ENCODE measurements around the gene TPST1.
"Not testable (repeated sequence)": the region's sequence is repeated elsewhere in the genome, so short reads cannot be mapped to it uniquely, and the experiment has no call there.

The TPST1 gene

GRCh38 chr7:66283003-66283920 lies 78.1 kb downstream of the TPST1 start:
- DNase-seq, result peak; percentile 80

DNA sequence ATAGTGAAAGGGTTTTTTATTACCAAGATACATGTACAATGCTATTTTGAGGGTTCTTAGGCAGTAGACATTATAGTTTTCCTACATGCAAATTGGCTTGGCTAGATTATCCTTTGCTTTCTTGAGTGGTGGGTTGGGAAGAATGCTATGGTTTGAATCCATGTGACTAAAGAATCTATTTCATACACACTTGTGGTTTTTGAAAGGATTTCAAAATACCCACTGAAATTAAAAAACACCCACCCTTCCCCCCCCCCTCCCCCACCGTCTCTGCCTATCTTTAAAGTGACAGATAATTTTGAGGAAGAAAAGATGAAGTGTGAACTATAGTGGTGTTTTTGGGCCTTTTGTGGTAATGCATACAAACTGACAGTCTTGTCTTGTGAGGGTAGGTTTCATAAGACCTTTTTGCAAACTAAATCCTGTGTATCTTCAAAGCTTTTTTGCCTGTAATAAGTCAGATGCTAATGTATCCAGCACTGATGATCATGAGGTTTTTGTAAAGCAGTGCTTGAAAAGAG lies 90.9 kb downstream of the TPST1 start:
- DNase-seq, result peak; percentile 87

DNA sequence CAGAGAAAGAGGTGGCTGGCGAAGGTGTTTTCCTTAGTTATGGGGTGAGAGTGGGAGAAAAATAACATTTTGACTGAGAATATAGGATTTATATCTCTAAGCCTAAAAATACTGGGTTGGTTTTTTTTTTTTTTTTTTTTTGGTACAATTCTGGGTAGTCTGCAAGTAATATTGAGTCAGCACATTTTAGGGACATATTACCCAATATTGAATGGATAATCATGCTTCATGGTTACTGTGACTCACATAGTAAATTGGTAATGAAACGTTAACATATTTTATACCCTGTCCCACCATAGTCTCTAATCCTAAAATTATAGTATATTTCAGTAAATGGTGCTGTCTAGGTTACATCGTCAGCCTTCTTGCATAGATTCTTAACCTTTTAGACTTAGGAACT lies 91.4 kb downstream of the TPST1 start:
- DNase-seq, result peak; percentile 70

DNA sequence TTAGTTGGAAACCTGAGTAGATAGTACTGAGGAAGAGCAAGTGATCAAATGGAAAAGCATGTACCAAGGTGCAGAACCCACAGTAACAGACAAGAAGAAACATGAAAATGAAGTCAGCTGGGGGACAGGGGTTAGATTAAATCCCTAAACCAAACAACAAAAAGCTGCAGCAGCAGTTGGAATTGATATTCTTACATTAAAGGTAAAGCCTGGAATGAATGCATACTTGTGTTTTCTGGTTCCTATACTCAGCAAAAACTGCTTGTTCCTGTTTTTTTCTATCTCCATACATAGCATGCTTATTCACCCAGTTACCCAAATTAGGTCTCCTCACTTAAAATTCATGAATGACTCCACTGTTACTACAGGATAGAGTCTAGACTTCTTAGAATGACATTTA lies 92.4 kb downstream of the TPST1 start:
- no peak for DNase-seq

- DNase-seq, result no peak
These were observed 96.1 kb downstream of the TPST1 start for GRCh38 chr7:66301249-66301648.

DNA sequence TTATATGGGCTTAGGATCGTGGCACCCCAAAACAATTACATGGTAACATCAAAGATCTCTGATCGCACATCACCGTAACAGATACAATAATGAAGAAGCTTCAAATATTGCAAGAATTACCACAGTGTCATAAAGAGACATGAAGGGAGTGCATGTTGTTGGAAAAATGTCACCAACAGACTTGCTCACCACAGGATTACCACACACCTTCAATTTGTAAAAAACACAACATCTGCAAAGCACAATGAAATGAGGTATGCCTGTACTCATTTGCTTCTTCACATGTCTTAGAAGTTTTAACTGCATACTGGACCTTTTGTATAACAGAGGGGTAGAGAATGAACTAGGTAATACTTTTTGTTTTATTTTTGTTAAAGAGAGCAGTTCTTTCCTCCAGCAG lies 96.6 kb downstream of the TPST1 start:
- DNase-seq, result no peak

GRCh38 chr7:66303454-66304155 lies 98.5 kb downstream of the TPST1 start:
- no peak for DNase-seq

GRCh38 chr7:66304536-66304935 lies 99.4 kb downstream of the TPST1 start:
- DNase-seq, result peak; percentile 24

DNA sequence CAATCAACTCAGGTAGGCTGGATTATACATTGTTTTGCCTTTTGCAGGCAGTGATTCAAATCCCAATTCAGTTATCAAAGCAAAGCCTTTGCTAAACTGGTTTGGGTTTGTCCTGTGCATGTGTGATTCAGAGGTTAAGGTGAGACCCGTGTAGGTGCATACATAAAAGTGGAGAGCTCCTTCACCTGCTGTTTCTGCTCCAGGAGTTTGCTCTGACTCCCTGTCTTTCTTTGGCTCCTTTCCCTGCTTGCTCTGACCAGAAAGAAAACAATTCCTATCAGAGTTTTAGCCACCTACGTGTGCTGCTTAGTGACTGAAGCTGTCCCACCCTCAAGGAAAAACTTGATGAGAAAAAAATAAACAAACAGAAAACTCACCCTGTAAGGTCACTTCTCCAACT lies 101.1 kb downstream of the TPST1 start:
- DNase-seq, result no peak

- DNase-seq, result peak; percentile 40
These were observed 102.6 kb downstream of the TPST1 start for GRCh38 chr7:66307591-66308215.

GRCh38 chr7:66308411-66308810 lies 103.3 kb downstream of the TPST1 start:
- DNase-seq, result no peak

- no peak for DNase-seq
These were observed 105.5 kb downstream of the TPST1 start for GRCh38 chr7:66310620-66311019.

GRCh38 chr7:66313886-66314568 lies 108.9 kb downstream of the TPST1 start:
- no peak for DNase-seq

GRCh38 chr7:66315192-66315591 lies 110.1 kb downstream of the TPST1 start:
- DNase-seq, result no peak

DNA sequence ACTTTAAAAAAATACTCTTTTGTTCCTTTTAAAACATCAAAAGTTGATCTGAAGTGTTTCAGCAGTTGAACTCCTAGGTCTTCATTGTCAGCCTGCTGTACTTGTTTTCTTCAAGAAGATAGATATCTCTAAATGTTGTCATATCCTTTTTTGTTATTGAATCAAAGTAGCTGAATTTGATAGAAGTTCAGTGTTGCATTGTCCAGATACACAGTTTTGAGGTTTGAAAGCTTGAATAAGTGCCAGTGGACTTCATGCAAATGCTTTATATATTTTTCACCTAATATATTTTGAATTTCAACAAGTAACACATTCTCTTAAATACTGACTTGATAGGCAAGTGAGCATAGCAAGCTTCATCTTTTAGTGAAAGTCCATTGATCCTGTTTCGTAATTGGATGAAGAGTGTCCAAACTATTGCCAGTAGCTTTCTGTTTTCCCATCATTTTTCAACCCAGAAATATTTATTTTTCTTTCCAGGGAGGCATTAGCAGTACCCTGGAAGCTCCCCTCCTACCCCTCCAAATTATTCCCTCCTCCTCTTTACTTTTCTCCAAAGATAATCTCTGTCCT lies 114.4 kb downstream of the TPST1 start:
- DNase-seq, result no peak

GRCh38 chr7:66321283-66321682 lies 116.1 kb downstream of the TPST1 start:
- no peak for DNase-seq

DNA sequence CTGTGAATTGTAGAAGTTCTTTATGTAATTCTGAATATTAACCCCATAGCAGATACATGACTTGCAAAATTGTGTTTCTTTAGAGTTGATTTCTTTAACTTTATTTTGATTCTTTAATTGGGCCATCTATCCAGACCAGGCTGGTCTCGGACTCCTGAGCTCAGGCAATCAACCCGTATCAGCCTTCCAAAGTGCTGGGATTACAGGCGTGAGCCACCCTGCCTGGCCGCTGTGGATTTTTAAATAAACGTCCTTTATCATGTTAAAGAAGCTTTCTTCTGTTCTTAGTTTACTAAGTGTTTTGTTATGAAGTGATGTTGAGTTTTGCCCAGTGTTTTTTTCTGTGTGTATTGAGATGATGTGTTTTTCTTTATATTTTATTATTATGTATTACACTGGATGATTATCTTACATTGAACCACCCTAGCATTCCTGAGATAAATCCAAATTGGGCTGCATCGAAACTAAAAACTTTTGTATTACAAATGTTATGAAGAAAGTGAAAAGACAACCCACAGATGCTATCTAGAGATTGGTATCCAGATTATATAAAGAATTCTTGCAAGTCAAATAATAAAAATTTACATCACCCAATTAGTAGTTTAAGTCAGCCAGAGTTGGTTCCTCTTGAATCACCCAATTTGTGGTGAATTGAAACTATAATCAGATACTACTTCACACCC lies 118.1 kb downstream of the TPST1 start:
- DNase-seq, result no peak

- DNase-seq, result not testable (repeated sequence)
These were observed 119.9 kb downstream of the TPST1 start for GRCh38 chr7:66324985-66325384.

- DNase-seq, result peak; percentile 81
These were observed 121.5 kb downstream of the TPST1 start for GRCh38 chr7:66326501-66327215.

GRCh38 chr7:66330961-66331360 lies 125.8 kb downstream of the TPST1 start:
- peak; percentile 9 for DNase-seq

DNA sequence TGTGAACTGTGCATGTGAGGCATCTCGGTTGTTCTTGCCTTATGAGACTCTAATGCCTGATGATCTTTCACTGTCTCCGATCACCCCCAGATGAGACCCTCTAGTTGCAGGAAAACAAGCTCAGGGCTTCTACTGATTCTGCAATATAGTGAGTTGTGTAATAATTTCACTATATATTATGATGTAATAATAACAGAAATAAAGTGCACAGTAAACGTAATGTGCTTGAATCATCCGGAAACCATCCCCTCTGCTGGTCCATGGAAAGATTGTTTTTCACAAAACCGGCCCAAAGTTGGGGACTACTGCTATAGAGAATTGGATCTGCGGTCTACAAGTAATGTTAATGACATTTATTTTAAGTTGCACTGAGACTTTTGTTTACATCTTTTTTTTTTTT lies 126.7 kb downstream of the TPST1 start:
- DNase-seq, result no peak
